ENCODE results near the gene PRR19. TPM values are rescaled to one million over a fixed set of nuclear protein-coding genes. Genes with fewer than 3 reads are reported as not detected.

Gene PRR19
- total RNA-seq, 2 experiments from 2014 or later: 0.40 to 1.4 TPM

DNA sequence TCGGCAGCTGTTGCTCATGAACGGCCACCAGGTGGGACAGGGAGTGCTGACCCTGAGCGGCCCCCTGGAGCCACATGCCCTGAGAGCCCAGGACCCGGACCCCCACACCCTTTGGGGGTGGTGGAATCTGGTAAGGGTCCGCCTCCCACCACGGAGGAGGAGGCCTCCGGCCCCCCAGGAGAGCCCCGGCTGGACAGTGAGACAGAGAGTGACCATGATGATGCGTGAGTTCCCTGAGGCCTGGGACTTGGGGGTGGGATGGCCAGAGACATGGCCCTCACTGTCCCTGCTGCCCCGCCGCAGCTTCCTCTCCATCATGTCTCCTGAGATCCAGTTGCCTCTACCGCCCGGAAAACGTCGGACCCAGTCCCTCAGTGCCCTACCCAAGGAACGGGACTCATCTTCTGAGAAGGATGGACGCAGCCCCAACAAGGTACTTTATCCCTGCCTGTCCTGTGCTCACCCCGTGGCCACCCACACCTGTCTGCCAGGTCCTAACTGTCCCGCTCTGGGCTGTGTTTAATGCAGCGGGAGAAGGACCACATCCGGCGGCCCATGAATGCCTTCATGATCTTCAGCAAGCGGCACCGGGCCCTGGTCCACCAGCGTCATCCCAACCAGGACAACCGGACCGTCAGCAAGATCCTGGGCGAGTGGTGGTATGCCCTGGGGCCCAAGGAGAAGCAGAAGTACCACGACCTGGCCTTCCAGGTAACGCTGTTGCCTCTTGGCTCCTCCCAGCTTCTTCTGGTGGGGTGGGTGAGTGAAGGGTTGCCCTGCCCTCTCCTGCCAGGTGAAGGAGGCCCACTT lies 14.7 kb upstream of the PRR19 start:
- Histone ChIP-seq H3K9me2 (ENCODE audit: insufficient read depth, low read length) (no peaks in the 10 kb centered on the region), H3K4me2 (ENCODE audit: low read length) (peak overlapping the region; percentile 93; the same call in 1 of the 2 replicates), H2AFZ (ENCODE audit: low read length) (no peak overlapping the region), H3K4me1 (ENCODE audit: insufficient read depth, low read length, poor library complexity, severe bottlenecking) (peaks cover 34% of the 10 kb centered on the region), H3K9me3 (ENCODE audit: low read length) (no peaks in the 10 kb centered on the region), H3K27ac (ENCODE audit: low read depth, low read length, poor library complexity, severe bottlenecking) (peak overlapping the region; percentile 70), H3K36me3 (ENCODE audit: insufficient read depth, low read length) (peaks cover 56% of the 10 kb centered on the region), H3K4me3 (ENCODE audit: low read depth, low read length, poor library complexity, severe bottlenecking) (no peak overlapping the region), H3K79me2 (ENCODE audit: insufficient read depth, low read depth, low read length) (peaks cover 17% of the 10 kb centered on the region), H4K20me1 (ENCODE audit: insufficient read depth, low read length) (peaks cover 10% of the 10 kb centered on the region; the same call in 1 of the 2 replicates)
- intact Hi-C loops (cut with micrococcal nuclease; ENCODE audit: unreplicated experiment): loop anchor here (10.0 kb wide), 1 partner anchor 422 kb away; the partner anchor contains the start of gene RPS19
- ChIA-PET POLR2A (no interaction called here), CTCF (ENCODE audit: unreplicated experiment) (no interaction called here)
- no peak for DNase-seq (ENCODE audit: low spot score)
- TSS peak; percentile 53 for BruUV-seq (replicated peaks)
- TF ChIP-seq, protein P1, sequence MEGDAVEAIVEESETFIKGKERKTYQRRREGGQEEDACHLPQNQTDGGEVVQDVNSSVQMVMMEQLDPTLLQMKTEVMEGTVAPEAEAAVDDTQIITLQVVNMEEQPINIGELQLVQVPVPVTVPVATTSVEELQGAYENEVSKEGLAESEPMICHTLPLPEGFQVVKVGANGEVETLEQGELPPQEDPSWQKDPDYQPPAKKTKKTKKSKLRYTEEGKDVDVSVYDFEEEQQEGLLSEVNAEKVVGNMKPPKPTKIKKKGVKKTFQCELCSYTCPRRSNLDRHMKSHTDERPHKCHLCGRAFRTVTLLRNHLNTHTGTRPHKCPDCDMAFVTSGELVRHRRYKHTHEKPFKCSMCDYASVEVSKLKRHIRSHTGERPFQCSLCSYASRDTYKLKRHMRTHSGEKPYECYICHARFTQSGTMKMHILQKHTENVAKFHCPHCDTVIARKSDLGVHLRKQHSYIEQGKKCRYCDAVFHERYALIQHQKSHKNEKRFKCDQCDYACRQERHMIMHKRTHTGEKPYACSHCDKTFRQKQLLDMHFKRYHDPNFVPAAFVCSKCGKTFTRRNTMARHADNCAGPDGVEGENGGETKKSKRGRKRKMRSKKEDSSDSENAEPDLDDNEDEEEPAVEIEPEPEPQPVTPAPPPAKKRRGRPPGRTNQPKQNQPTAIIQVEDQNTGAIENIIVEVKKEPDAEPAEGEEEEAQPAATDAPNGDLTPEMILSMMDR (conservative IDR thresholded peaks at IDR 0.05; ENCODE audit: low read length): no peak
- TF ChIP-seq EZH2phosphoT487 (IDR thresholded peaks at IDR 0.05; ENCODE audit: borderline replicate concordance, low read depth, low read length): no peak

DNA sequence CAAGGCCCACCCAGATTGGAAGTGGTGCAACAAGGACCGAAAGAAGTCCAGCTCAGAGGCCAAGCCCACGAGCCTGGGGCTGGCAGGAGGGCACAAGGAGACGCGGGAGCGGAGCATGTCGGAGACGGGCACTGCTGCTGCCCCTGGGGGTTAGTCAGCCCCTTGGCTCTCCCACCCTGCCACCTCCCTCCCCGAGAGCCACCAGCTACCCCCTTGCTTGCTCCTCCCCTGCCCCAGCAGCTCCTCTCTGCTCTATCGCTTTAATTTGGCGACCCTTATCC lies 14.2 kb upstream of the PRR19 start:
- BruUV-seq (replicated peaks): no TSS peak
- Histone ChIP-seq H3K9me3 (ENCODE audit: low read length) (no peaks in the 10 kb centered on the region), H3K27ac (ENCODE audit: low read depth, low read length, poor library complexity, severe bottlenecking) (no peak overlapping the region), H3K79me2 (ENCODE audit: insufficient read depth, low read depth, low read length) (peaks cover 17% of the 10 kb centered on the region), H4K20me1 (ENCODE audit: insufficient read depth, low read length) (peaks cover 10% of the 10 kb centered on the region; the same call in 1 of the 2 replicates), H3K36me3 (ENCODE audit: insufficient read depth, low read length) (peaks cover 62% of the 10 kb centered on the region), H3K9me2 (ENCODE audit: insufficient read depth, low read length) (no peaks in the 10 kb centered on the region), H3K4me3 (ENCODE audit: low read depth, low read length, poor library complexity, severe bottlenecking) (no peak overlapping the region), H2AFZ (ENCODE audit: low read length) (no peak overlapping the region), H3K4me2 (ENCODE audit: low read length) (no peak overlapping the region), H3K4me1 (ENCODE audit: insufficient read depth, low read length, poor library complexity, severe bottlenecking) (peaks cover 28% of the 10 kb centered on the region)
- DNase-seq (ENCODE audit: low spot score): no peak
- intact Hi-C loops (cut with micrococcal nuclease; ENCODE audit: unreplicated experiment): loop anchor here (10.0 kb wide), 1 partner anchor 423 kb away; the partner anchor contains the start of gene RPS19
- POLR2A ChIA-PET: no interaction called here
- TF ChIP-seq, protein P1 (conservative IDR thresholded peaks at IDR 0.05; ENCODE audit: low read length): no peak
- TF ChIP-seq EZH2phosphoT487 (IDR thresholded peaks at IDR 0.05; ENCODE audit: borderline replicate concordance, low read depth, low read length): no peak
- CTCF ChIA-PET (ENCODE audit: unreplicated experiment): no interaction called here

DNA sequence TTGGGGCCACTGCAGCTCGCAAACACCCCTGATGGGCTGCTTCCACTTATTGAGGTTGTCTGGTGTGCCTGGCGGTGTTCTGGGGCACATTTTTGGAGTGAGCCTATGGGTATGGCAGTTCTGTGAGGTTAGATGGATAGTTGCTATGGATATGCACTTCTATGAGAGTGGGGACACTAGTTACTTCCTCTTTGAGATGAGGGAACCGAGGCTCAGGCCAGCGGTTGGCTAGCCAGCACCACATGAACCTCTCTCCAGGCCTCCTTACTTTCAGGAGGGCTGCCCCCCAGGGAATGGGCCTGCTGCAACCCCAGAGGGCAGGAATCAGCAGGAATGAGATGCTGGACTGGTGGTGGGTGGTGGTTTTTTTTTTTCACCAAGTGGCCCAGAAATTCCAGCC lies 13.5 kb upstream of the PRR19 start:
- Histone ChIP-seq H3K9me3 (ENCODE audit: low read length) (no peaks in the 10 kb centered on the region), H3K79me2 (ENCODE audit: insufficient read depth, low read depth, low read length) (peaks cover 17% of the 10 kb centered on the region), H3K4me3 (ENCODE audit: low read depth, low read length, poor library complexity, severe bottlenecking) (no peak overlapping the region), H3K4me1 (ENCODE audit: insufficient read depth, low read length, poor library complexity, severe bottlenecking) (peaks cover 22% of the 10 kb centered on the region), H3K27ac (ENCODE audit: low read depth, low read length, poor library complexity, severe bottlenecking) (no peak overlapping the region), H3K9me2 (ENCODE audit: insufficient read depth, low read length) (no peaks in the 10 kb centered on the region), H4K20me1 (ENCODE audit: insufficient read depth, low read length) (peaks cover 10% of the 10 kb centered on the region; the same call in 1 of the 2 replicates), H3K36me3 (ENCODE audit: insufficient read depth, low read length) (peaks cover 68% of the 10 kb centered on the region), H2AFZ (ENCODE audit: low read length) (no peak overlapping the region), H3K4me2 (ENCODE audit: low read length) (no peak overlapping the region)
- no peak for TF ChIP-seq EZH2phosphoT487 (IDR thresholded peaks at IDR 0.05; ENCODE audit: borderline replicate concordance, low read depth, low read length)
- TF ChIP-seq, protein P1 (conservative IDR thresholded peaks at IDR 0.05; ENCODE audit: low read length): no peak
- ChIA-PET POLR2A (no interaction called here), CTCF (ENCODE audit: unreplicated experiment) (no interaction called here)
- intact Hi-C loops (cut with micrococcal nuclease; ENCODE audit: unreplicated experiment): loop anchor here (10.0 kb wide), 1 partner anchor 424 kb away; the partner anchor contains the start of gene RPS19
- no TSS peak for BruUV-seq (replicated peaks)
- no peak for DNase-seq (ENCODE audit: low spot score)
